H1 (cell line): ENCODE data around the gene ABCC4. TPM values are rescaled to one million over a fixed set of nuclear protein-coding genes. Genes with fewer than 3 reads are reported as not detected.

Experiments used
- BRCA1 ChIP-seq: IDR thresholded peaks from 2 replicates; pipeline ENCODE4 v1.6.1; 2012; ENCODE audit warnings: low read depth, low read length, improper control_type of control experiment
- EZH2 ChIP-seq: fragments of 200-600 bp; sonication (generic); IDR thresholded peaks from 2 replicates; pipeline ENCODE4 v1.7.1; 2012; ENCODE audit warnings: low read depth, mild to moderate bottlenecking, moderate library complexity, low read length, inconsistent platforms; ENCODE audit not compliant: severe bottlenecking
- NRF1 ChIP-seq: IDR thresholded peaks from 2 replicates; pipeline ENCODE4 v1.6.1; 2011; ENCODE audit warnings: mild to moderate bottlenecking, low read depth, low read length, improper control_type of control experiment
- PHF8 ChIP-seq: fragments of 200-600 bp; sonication (generic); conservative IDR thresholded peaks from 2 replicates; pipeline ENCODE4 v1.7.1; 2012; ENCODE audit warnings: low read depth, mild to moderate bottlenecking, inconsistent platforms, low read length, moderate library complexity
- POLR2AphosphoS5 ChIP-seq: IDR thresholded peaks from 2 replicates; pipeline ENCODE4 v1.6.1; 2011; ENCODE audit warnings: low read depth, low read length
- RNF2 ChIP-seq: fragments of 200-900, 300-1000 bp; sonication (generic); IDR thresholded peaks from 2 replicates; pipeline ENCODE4 v1.7.1; 2016; ENCODE audit warnings: borderline replicate concordance, low read depth, mild to moderate bottlenecking, antibody characterized with exemption, low read length; ENCODE audit not compliant: poor library complexity, severe bottlenecking; ENCODE audit errors: missing control alignments
- SIN3A ChIP-seq, 2 experiments: IDR thresholded peaks in 1 of 2; conservative IDR thresholded peaks in 1 of 2; 2 replicates each; pipeline ENCODE4 v1.6.1; 2011 to 2012; ENCODE audit warnings: low read length in 2 of 2, improper control_type of control experiment in 1 of 2, low read depth in 1 of 2, mild to moderate bottlenecking in 1 of 2
- SRF ChIP-seq: IDR thresholded peaks from 2 replicates; pipeline ENCODE4 v1.6.1; 2011; ENCODE audit warnings: mild to moderate bottlenecking, low read depth, low read length, moderate library complexity
- TEAD4 ChIP-seq: IDR thresholded peaks from 2 replicates; pipeline ENCODE4 v1.6.1; 2012; ENCODE audit warnings: low read depth, low read length, inconsistent platforms, mixed read lengths
- polyA plus RNA-seq, 7 experiments: library from polyadenylated mRNA; depleted of rRNA in 3 of 7; stranded (reverse) in 5 of 7; unstranded in 2 of 7; fragments of >200 nt in 5 of 7; fragments of 200-250 nt in 2 of 7; gene quantifications; 1 replicate in 5 of 7; 2 replicates in 1 of 7; 4 replicates in 1 of 7; pipeline versions ENCODE4 v1.2.1 to v1.2.3, GENCODE V29; 2011 to 2013; ENCODE audit warnings: missing spikeins in 2 of 7, mixed read lengths in 2 of 7
- total RNA-seq: library from RNA; stranded (reverse); fragmentation: NEBNext Ultra II Directional; extraction: Animal tissue kit (Norgen Biotek cat#: 25700); gene quantifications from 2 replicates; pipeline ENCODE4 v1.2.1, GENCODE V29; 2021
- TF ChIP-seq, protein P1 (sequence below): fragments of 300-600 bp; sonication (generic); IDR thresholded peaks from 2 replicates; pipeline ENCODE4 v1.7.1; 2012; ENCODE audit warnings: low read length, moderate library complexity, mild to moderate bottlenecking, inconsistent platforms; ENCODE audit not compliant: insufficient replicate concordance
- TF ChIP-seq, protein P2 (sequence below): IDR thresholded peaks from 2 replicates; pipeline ENCODE4 v1.6.1; 2011; ENCODE audit warnings: low read depth, mild to moderate bottlenecking, low read length; ENCODE audit not compliant: insufficient read depth

The ABCC4 gene
- total and polyA plus RNA-seq, 2 of the 8 experiments (the other 6 are each of a cell fraction or from before 2014, with no cell fraction given) = 4.0 to 14.1 TPM

DNA sequence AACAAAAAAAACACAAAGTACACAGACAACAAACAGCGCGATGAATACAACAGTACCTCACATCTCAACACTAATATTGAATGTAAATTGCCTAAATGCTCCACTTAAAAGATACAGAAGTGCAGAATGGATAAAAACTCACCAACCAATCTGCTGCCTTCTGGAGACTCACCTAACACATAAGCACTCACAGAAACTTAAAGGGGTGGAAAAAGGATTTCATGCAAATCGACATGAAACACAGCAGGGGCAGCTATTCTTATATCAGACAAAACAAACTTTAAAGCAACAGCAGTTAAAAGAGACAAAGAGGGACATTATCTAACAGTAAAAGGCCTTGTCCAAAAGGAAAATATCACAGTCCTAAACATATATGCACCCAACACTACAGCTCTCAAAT, 209.5 kb downstream of the ABCC4 start (continued):
- TF ChIP-seq, protein P1, sequence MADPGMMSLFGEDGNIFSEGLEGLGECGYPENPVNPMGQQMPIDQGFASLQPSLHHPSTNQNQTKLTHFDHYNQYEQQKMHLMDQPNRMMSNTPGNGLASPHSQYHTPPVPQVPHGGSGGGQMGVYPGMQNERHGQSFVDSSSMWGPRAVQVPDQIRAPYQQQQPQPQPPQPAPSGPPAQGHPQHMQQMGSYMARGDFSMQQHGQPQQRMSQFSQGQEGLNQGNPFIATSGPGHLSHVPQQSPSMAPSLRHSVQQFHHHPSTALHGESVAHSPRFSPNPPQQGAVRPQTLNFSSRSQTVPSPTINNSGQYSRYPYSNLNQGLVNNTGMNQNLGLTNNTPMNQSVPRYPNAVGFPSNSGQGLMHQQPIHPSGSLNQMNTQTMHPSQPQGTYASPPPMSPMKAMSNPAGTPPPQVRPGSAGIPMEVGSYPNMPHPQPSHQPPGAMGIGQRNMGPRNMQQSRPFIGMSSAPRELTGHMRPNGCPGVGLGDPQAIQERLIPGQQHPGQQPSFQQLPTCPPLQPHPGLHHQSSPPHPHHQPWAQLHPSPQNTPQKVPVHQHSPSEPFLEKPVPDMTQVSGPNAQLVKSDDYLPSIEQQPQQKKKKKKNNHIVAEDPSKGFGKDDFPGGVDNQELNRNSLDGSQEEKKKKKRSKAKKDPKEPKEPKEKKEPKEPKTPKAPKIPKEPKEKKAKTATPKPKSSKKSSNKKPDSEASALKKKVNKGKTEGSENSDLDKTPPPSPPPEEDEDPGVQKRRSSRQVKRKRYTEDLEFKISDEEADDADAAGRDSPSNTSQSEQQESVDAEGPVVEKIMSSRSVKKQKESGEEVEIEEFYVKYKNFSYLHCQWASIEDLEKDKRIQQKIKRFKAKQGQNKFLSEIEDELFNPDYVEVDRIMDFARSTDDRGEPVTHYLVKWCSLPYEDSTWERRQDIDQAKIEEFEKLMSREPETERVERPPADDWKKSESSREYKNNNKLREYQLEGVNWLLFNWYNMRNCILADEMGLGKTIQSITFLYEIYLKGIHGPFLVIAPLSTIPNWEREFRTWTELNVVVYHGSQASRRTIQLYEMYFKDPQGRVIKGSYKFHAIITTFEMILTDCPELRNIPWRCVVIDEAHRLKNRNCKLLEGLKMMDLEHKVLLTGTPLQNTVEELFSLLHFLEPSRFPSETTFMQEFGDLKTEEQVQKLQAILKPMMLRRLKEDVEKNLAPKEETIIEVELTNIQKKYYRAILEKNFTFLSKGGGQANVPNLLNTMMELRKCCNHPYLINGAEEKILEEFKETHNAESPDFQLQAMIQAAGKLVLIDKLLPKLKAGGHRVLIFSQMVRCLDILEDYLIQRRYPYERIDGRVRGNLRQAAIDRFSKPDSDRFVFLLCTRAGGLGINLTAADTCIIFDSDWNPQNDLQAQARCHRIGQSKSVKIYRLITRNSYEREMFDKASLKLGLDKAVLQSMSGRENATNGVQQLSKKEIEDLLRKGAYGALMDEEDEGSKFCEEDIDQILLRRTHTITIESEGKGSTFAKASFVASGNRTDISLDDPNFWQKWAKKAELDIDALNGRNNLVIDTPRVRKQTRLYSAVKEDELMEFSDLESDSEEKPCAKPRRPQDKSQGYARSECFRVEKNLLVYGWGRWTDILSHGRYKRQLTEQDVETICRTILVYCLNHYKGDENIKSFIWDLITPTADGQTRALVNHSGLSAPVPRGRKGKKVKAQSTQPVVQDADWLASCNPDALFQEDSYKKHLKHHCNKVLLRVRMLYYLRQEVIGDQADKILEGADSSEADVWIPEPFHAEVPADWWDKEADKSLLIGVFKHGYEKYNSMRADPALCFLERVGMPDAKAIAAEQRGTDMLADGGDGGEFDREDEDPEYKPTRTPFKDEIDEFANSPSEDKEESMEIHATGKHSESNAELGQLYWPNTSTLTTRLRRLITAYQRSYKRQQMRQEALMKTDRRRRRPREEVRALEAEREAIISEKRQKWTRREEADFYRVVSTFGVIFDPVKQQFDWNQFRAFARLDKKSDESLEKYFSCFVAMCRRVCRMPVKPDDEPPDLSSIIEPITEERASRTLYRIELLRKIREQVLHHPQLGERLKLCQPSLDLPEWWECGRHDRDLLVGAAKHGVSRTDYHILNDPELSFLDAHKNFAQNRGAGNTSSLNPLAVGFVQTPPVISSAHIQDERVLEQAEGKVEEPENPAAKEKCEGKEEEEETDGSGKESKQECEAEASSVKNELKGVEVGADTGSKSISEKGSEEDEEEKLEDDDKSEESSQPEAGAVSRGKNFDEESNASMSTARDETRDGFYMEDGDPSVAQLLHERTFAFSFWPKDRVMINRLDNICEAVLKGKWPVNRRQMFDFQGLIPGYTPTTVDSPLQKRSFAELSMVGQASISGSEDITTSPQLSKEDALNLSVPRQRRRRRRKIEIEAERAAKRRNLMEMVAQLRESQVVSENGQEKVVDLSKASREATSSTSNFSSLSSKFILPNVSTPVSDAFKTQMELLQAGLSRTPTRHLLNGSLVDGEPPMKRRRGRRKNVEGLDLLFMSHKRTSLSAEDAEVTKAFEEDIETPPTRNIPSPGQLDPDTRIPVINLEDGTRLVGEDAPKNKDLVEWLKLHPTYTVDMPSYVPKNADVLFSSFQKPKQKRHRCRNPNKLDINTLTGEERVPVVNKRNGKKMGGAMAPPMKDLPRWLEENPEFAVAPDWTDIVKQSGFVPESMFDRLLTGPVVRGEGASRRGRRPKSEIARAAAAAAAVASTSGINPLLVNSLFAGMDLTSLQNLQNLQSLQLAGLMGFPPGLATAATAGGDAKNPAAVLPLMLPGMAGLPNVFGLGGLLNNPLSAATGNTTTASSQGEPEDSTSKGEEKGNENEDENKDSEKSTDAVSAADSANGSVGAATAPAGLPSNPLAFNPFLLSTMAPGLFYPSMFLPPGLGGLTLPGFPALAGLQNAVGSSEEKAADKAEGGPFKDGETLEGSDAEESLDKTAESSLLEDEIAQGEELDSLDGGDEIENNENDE = no peak
- TF ChIP-seq SRF (no peak), POLR2AphosphoS5 (no peak), RNF2 (no peak), TEAD4 (no peak), SIN3A (conservative IDR thresholded peaks at IDR 0.05 in 1 of 2, IDR thresholded peaks at IDR 0.05 in 1 of 2; ENCODE audit: low read depth in 1 of 2, low read length in 2 of 2) (no peak), EZH2 (no peak), PHF8 (no peak), NRF1 (no peak), BRCA1 (no peak)
- TF ChIP-seq, protein P2, sequence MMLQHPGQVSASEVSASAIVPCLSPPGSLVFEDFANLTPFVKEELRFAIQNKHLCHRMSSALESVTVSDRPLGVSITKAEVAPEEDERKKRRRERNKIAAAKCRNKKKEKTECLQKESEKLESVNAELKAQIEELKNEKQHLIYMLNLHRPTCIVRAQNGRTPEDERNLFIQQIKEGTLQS = no peak
